HCT116 (cell line): ENCODE measurements around the gene SHOC2. TPM values are rescaled to one million over a fixed set of nuclear protein-coding genes. Genes with fewer than 3 reads are reported as not detected.

ENCODE experiments used
- ATAC-seq: fragments of 200-7000 bp; cut with Tn5 transposase; 2 replicates; pipeline ENCODE4 v1.9.1; 2020; ENCODE audit warnings: mild to moderate bottlenecking, moderate library complexity
- BruUV-seq: library from RNA; stranded (reverse); fragments of 400-500 nt; replicated peaks from 2 replicates; lab custom pipeline; 2021; lab: Mats Ljungman, UMichigan
- CTCF ChIA-PET: fragments of 300-600 bp; sonication (Branson Sonifier 250); formaldehyde crosslinking; loops from one replicate; lab custom pipeline; 2021; ENCODE audit warnings: antibody characterized with exemption; lab: Charles Lee
- POLR2A ChIA-PET: fragments of 300-600, 350-600 bp; sonication (Branson Sonifier 250); formaldehyde crosslinking; loops from one replicate; lab custom pipeline; 2021; ENCODE audit warnings: antibody characterized with exemption; lab: Charles Lee
- RAD21 ChIA-PET, 2 experiments: fragments of 300-600 bp; sonication (Branson Sonifier 250); formaldehyde crosslinking; loops; one replicate each; lab custom pipeline; 2023; ENCODE audit warnings: low total read pairs in 2 of 2; ENCODE audit not compliant: uncharacterized antibody in 2 of 2, unreplicated experiment in 2 of 2, low non-redundant PET in 1 of 2; lab: Charles Lee
- DNase-seq: peaks from one replicate; pipeline ENCODE4 v3.0.0-alpha.2; 2010; ENCODE audit warnings: low read depth, low spot score
- H2AFZ ChIP-seq: fragments of 200-600 bp; shearing (Covaris generic), sonication (generic); 2 replicates; pipeline ENCODE4 v1.6.1; 2017; ENCODE audit warnings: low read depth, mixed run types, mixed read lengths, antibody characterized with exemption, low read length; ENCODE audit not compliant: poor library complexity, severe bottlenecking
- H3K27ac ChIP-seq: 2 replicates; pipeline ENCODE4 v1.5.1; 2012; ENCODE audit warnings: low read depth, low read length
- H3K27me3 ChIP-seq: fragments of 200-600 bp; sonication (generic); 2 replicates; pipeline ENCODE4 v1.6.1; 2016; ENCODE audit warnings: mixed run types, low read length, mixed read lengths; ENCODE audit not compliant: insufficient read depth
- H3K36me3 ChIP-seq, 2 experiments: fragments of 200-500 bp in 1 of 2; fragments of 200-600 bp in 1 of 2; sonication (Bioruptor generic) in 1 of 2; sonication (generic) in 1 of 2; 2 replicates each; pipeline versions ENCODE4 v1.5.1 to v1.6.1; 2014 to 2016; ENCODE audit warnings: low read length in 2 of 2, inconsistent platforms in 1 of 2, mixed read lengths in 1 of 2, mixed run types in 1 of 2; ENCODE audit not compliant: insufficient read depth in 2 of 2, control insufficient read depth in 1 of 2
- H3K4me1 ChIP-seq, 2 experiments: fragments of 200-600 bp in 1 of 2; sonication (generic) in 1 of 2; 2 replicates each; pipeline versions ENCODE4 v1.5.1 to v1.6.1; 2012 to 2017; ENCODE audit warnings: low read length in 2 of 2, inconsistent platforms in 1 of 2, mild to moderate bottlenecking in 1 of 2, mixed read lengths in 1 of 2, mixed run types in 1 of 2, moderate library complexity in 1 of 2; ENCODE audit not compliant: insufficient read depth in 2 of 2, control insufficient read depth in 1 of 2
- H3K4me2 ChIP-seq: fragments of 200-600 bp; sonication (generic); 2 replicates; pipeline ENCODE4 v1.6.1; 2017; ENCODE audit warnings: mixed run types, low read length, mixed read lengths
- H3K4me3 ChIP-seq, 2 experiments: fragments of 200-600 bp in 1 of 2; sonication (generic) in 1 of 2; replicated peaks in 1 of 2; 2 replicates each; pipeline ENCODE4 v1.5.1; 2011 to 2016; ENCODE audit warnings: low read length in 2 of 2, control low read depth in 1 of 2, low read depth in 1 of 2, mild to moderate bottlenecking in 1 of 2, mixed read lengths in 1 of 2, mixed run types in 1 of 2
- H3K79me2 ChIP-seq: fragments of 200-600 bp; sonication (generic); 2 replicates; pipeline ENCODE4 v1.6.1; 2017; ENCODE audit warnings: mild to moderate bottlenecking, mixed run types, low read length, moderate library complexity, mixed read lengths; ENCODE audit not compliant: insufficient read depth
- H3K9ac ChIP-seq: fragments of 200-600 bp; sonication (generic); 2 replicates; pipeline ENCODE4 v1.6.1; 2016; ENCODE audit warnings: low read length, mixed read lengths
- H3K9me2 ChIP-seq: fragments of 200-600 bp; sonication (generic), shearing (Covaris generic); 2 replicates; pipeline ENCODE4 v1.6.1; 2017; ENCODE audit warnings: mixed run types, mild to moderate bottlenecking, moderate library complexity; ENCODE audit not compliant: insufficient read depth
- H3K9me3 ChIP-seq, 2 experiments: fragments of 200-500 bp in 1 of 2; fragments of 200-600 bp in 1 of 2; sonication (Bioruptor generic) in 1 of 2; sonication (generic) in 1 of 2; 2 replicates each; pipeline ENCODE4 v1.6.1; 2014 to 2017; ENCODE audit warnings: low read length in 2 of 2, mixed read lengths in 2 of 2, inconsistent platforms in 1 of 2, low read depth in 1 of 2, mild to moderate bottlenecking in 1 of 2, mixed run types in 1 of 2, moderate library complexity in 1 of 2; ENCODE audit not compliant: control insufficient read depth in 1 of 2, insufficient read depth in 1 of 2
- H4K20me1 ChIP-seq: fragments of 200-600 bp; sonication (generic), shearing (Covaris generic); 2 replicates; pipeline ENCODE4 v1.6.1; 2017; ENCODE audit warnings: mixed run types, mild to moderate bottlenecking, moderate library complexity; ENCODE audit not compliant: insufficient read depth
- CBX3 ChIP-seq: IDR thresholded peaks from 2 replicates; pipeline ENCODE4 v1.6.1; 2012; ENCODE audit warnings: low read depth
- JUND ChIP-seq: IDR thresholded peaks from 2 replicates; pipeline ENCODE4 v1.6.1; 2012
- POLR2AphosphoS5 ChIP-seq: IDR thresholded peaks from 2 replicates; pipeline ENCODE4 v1.6.1; 2011; ENCODE audit warnings: mild to moderate bottlenecking, low read depth, low read length, moderate library complexity
- REST ChIP-seq: IDR thresholded peaks from 2 replicates; pipeline ENCODE4 v1.6.1; 2012; ENCODE audit warnings: low read depth
- SIN3A ChIP-seq: IDR thresholded peaks from 2 replicates; pipeline ENCODE4 v1.6.1; 2012; ENCODE audit warnings: low read depth
- SRF ChIP-seq: IDR thresholded peaks from 2 replicates; pipeline ENCODE4 v1.6.1; 2012; ENCODE audit warnings: low read depth
- ZBTB33 ChIP-seq: IDR thresholded peaks from 2 replicates; pipeline ENCODE4 v1.6.1; 2011; ENCODE audit warnings: mild to moderate bottlenecking, low read length, moderate library complexity; ENCODE audit not compliant: insufficient replicate concordance; ENCODE audit errors: extremely low read depth
- ZFX ChIP-seq: fragments of 450-650 bp; IDR thresholded peaks from 2 replicates; pipeline ENCODE4 v1.6.1; 2017
- ZNF274 ChIP-seq: fragments of 200-500 bp; sonication (Bioruptor generic); IDR thresholded peaks from 2 replicates; pipeline ENCODE4 v1.6.1; 2014; ENCODE audit warnings: mild to moderate bottlenecking, low read depth, low read length, inconsistent platforms
- intact Hi-C: fragments of 100-400 bp; cut with micrococcal nuclease; formaldehyde crosslinking; loops from 2 replicates; pipeline ENCODE4 v1.10.0; 2022
- total RNA-seq: library from RNA; stranded (reverse); gene quantifications from one replicate; pipeline ENCODE4 v1.2.1, GENCODE V29; 2021; ENCODE audit not compliant: unreplicated experiment

Gene SHOC2
- total RNA-seq, 1 experiment from 2014 or later: 39.5 TPM

- H3K4me2 ChIP-seq: no peak overlapping the region
- ATAC-seq: no peak
- H3K4me3 ChIP-seq: no peak overlapping the region
- TF ChIP-seq ZNF274 (no peak), SIN3A (no peak)
- ChIA-PET RAD21 (no interaction called here), POLR2A (no interaction called here), CTCF (no interaction called here)
- BruUV-seq: no TSS peak
- 0 out of 2 replicates have a peak, but pooled peaks cover 4% of the 10 kb centered on the region for H4K20me1 ChIP-seq
- intact Hi-C loops: no loop called here
- no peak overlapping the region for H3K27ac ChIP-seq
- H3K9ac ChIP-seq: no peak overlapping the region
- peaks cover 49% of the 10 kb centered on the region for H3K79me2 ChIP-seq
- peaks cover 6% of the 10 kb centered on the region; the same call in 1 of the 2 replicates for H3K9me2 ChIP-seq
- H3K27me3 ChIP-seq: no peaks in the 10 kb centered on the region
- H3K36me3 ChIP-seq: no peaks in the 10 kb centered on the region
- H3K4me1 ChIP-seq: no peaks in the 10 kb centered on the region
- DNase-seq: no peak
- H3K9me3 ChIP-seq: no peaks in the 10 kb centered on the region
- H2AFZ ChIP-seq: no peak overlapping the region
Measured at GRCh38 chr10:110971638-110972037, 52.2 kb downstream of the SHOC2 start.

GRCh38 chr10:110972231-110973134 lies 53.1 kb downstream of the SHOC2 start:
- DNase-seq: no peak
- RAD21 ChIA-PET: no interaction called here
- no peaks in the 10 kb centered on the region for H3K9me3 ChIP-seq
- H3K36me3 ChIP-seq: no peaks in the 10 kb centered on the region
- H3K79me2 ChIP-seq: peaks cover 49% of the 10 kb centered on the region
- POLR2A ChIA-PET: no interaction called here
- intact Hi-C loops: no loop called here
- H4K20me1 ChIP-seq: 0 out of 2 replicates have a peak, but pooled peaks cover 4% of the 10 kb centered on the region
- no peak overlapping the region for H3K9ac ChIP-seq
- peaks cover 6% of the 10 kb centered on the region; the same call in 1 of the 2 replicates for H3K9me2 ChIP-seq
- no TSS peak for BruUV-seq
- TF ChIP-seq CBX3 (no peak), ZBTB33 (no peak), REST (no peak), ZFX (no peak), SRF (no peak), SIN3A (no peak), JUND (no peak), POLR2AphosphoS5 (no peak)
- no peak overlapping the region for H3K27ac ChIP-seq
- H3K4me3 ChIP-seq: no peak overlapping the region
- ATAC-seq: no peak
- CTCF ChIA-PET: no interaction called here
- no peak overlapping the region for H3K4me2 ChIP-seq
- H3K4me1 ChIP-seq: no peaks in the 10 kb centered on the region
- no peak overlapping the region for H2AFZ ChIP-seq
- H3K27me3 ChIP-seq: no peaks in the 10 kb centered on the region
